AG04450 (cell line): ENCODE results near the gene PRICKLE3. TPM values are rescaled to one million over a fixed set of nuclear protein-coding genes. Genes with fewer than 3 reads are reported as not detected.
"Not testable (repeated sequence)": the region's sequence is repeated elsewhere in the genome, so short reads cannot be mapped to it uniquely, and the experiment has no call there.

Source experiments
- CTCF ChIA-PET: fragments of 300-600, 350-600 bp; formaldehyde crosslinking; extraction: SDS; loops from one replicate; lab custom pipeline; 2022; ENCODE audit warnings: antibody characterized with exemption, inconsistent platforms; lab: Charles Lee
- POLR2A ChIA-PET: fragments of 350-600 bp; formaldehyde crosslinking; extraction: SDS; loops from one replicate; lab custom pipeline; 2021; ENCODE audit warnings: antibody characterized with exemption, inconsistent platforms; lab: Yijun Ruan, JAX
- DNase-seq: peaks from one replicate; pipeline ENCODE4 v3.0.0-alpha.2; 2011; ENCODE audit warnings: low read depth, low spot score
- H3K27ac ChIP-seq: one replicate; pipeline ENCODE4 v1.5.1; 2012; ENCODE audit warnings: low read depth, low read length, control low read depth
- H3K27me3 ChIP-seq: one replicate; pipeline ENCODE4 v1.6.0; 2012; ENCODE audit warnings: low read length; ENCODE audit not compliant: control insufficient read depth, insufficient read depth
- H3K4me3 ChIP-seq: 2 replicates; pipeline ENCODE4 v1.5.1; 2011; ENCODE audit warnings: mild to moderate bottlenecking, low read depth, low read length, control low read depth
- H3K9me3 ChIP-seq: 2 replicates; pipeline ENCODE4 v1.5.1; 2012; ENCODE audit warnings: low read length; ENCODE audit not compliant: control insufficient read depth, insufficient read depth
- polyA plus RNA-seq: library from polyadenylated mRNA; depleted of rRNA; stranded (reverse); fragments of >200 nt; gene quantifications from 2 replicates; pipeline ENCODE4 v1.2.3, GENCODE V29; 2011
- TF ChIP-seq, protein P1 (sequence below): IDR thresholded peaks from 2 replicates; pipeline ENCODE4 v1.5.1; 2011; ENCODE audit warnings: low read depth, low read length, control low read depth, inconsistent platforms

Gene PRICKLE3
- polyA plus RNA-seq, 1 experiment = 3.6 TPM

- Histone ChIP-seq H3K9me3 (no peaks in the 10 kb centered on the region), H3K27me3 (no peaks in the 10 kb centered on the region), H3K27ac (no peak overlapping the region), H3K4me3 (no peak overlapping the region)
- CTCF ChIA-PET = no interaction called here
- TF ChIP-seq, protein P1, sequence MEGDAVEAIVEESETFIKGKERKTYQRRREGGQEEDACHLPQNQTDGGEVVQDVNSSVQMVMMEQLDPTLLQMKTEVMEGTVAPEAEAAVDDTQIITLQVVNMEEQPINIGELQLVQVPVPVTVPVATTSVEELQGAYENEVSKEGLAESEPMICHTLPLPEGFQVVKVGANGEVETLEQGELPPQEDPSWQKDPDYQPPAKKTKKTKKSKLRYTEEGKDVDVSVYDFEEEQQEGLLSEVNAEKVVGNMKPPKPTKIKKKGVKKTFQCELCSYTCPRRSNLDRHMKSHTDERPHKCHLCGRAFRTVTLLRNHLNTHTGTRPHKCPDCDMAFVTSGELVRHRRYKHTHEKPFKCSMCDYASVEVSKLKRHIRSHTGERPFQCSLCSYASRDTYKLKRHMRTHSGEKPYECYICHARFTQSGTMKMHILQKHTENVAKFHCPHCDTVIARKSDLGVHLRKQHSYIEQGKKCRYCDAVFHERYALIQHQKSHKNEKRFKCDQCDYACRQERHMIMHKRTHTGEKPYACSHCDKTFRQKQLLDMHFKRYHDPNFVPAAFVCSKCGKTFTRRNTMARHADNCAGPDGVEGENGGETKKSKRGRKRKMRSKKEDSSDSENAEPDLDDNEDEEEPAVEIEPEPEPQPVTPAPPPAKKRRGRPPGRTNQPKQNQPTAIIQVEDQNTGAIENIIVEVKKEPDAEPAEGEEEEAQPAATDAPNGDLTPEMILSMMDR = no peak
- POLR2A ChIA-PET = interaction anchor here (0.7 kb wide), 1 partner anchor 442 kb away, joined by 3 read pairs; no protein-coding TSS in a partner anchor
- no peak for DNase-seq
These were observed 10.5 kb downstream of the PRICKLE3 start for GRCh38 chrX:49175435-49176274.

DNA sequence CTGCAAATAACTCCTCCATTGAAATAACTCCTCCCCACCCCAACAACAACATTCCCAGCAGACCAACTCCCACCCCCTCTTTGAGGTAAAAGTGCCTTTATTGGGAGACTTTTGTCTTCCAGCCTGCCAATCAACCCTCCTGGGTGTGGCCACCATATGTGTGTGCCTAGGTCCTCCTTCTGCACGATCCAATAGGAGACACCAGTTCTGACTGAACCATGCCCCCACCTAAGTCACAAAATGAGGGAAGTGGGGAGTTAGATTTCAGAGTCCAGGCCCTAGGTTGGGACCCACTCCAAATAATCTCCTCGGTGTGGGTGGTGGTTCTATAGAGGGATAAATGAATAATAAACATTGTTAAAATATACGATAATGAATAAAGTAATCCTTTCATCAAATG lies 11.4 kb downstream of the PRICKLE3 start:
- Histone ChIP-seq H3K4me3 (no peak overlapping the region), H3K9me3 (no peaks in the 10 kb centered on the region), H3K27ac (no peak overlapping the region), H3K27me3 (no peaks in the 10 kb centered on the region)
- DNase-seq = no peak
- ChIA-PET POLR2A (interaction anchor here (0.7 kb wide), 1 partner anchor 442 kb away, joined by 3 read pairs; no protein-coding TSS in a partner anchor), CTCF (no interaction called here)
- TF ChIP-seq, protein P1 = no peak

DNA sequence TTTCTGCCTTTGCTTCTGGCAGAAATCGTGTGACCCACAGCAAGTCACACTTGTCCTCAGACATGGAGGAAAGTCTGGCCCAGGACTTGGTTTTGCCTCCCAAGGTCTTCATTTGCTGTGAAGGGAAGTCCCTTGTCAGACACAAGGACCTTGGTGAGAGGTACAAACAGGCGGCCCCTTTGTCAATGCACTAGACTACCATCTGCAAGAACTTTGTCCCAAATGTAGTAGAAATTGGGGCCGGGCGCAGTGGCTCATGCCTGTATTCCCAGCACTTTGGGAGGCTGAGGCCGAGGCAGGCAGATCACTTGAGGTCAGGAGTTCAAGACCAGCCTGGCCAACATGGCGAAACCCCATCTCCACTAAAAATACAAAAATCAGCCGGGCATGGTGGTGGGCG lies 12.6 kb downstream of the PRICKLE3 start:
- H3K27me3 ChIP-seq, H3K27ac ChIP-seq, DNase-seq, H3K4me3 ChIP-seq, POLR2A ChIA-PET, H3K9me3 ChIP-seq: not testable (repeated sequence)
- CTCF ChIA-PET = interaction anchor here (1.5 kb wide), 1 partner anchor 18 kb away, joined by 5 read pairs; no protein-coding TSS in a partner anchor

DNA sequence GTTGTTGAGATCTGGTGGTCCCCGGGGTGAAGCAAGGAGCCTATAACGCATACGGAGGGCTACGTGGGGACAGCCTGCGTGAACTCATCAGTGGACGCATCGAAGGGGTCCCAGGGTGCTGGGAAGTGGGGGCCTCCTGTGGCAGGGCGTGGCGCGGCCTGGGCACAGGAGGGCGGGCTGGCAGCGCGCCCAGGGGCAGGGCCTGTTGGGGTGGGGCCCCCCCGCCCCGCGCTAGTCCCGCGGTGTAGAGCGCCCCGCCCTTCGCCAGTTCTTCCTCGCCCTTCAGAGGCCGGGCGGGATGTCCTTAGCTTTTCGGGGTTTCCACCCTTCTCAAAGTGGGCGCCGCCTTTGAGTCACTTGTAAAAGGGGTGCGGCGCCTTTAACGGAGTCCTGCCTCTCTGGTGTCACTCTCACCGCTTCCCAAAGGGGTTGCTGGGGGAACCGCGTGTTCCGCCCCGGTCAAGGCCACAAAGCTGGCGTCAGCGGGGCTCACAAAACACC lies 13.8 kb downstream of the PRICKLE3 start:
- ChIA-PET CTCF (interaction anchor here (1.5 kb wide), 1 partner anchor 16 kb away, joined by 5 read pairs; no protein-coding TSS in a partner anchor), POLR2A (interaction anchor here (1.0 kb wide), 1 partner anchor 9 kb away, joined by 5 read pairs; no protein-coding TSS in a partner anchor)
- H3K9me3 ChIP-seq = no peaks in the 10 kb centered on the region

GRCh38 chrX:49171752-49172279 lies 14.4 kb downstream of the PRICKLE3 start, which contains the start of gene PLP2:
PLP2 (plus strand) TSS chrX:49171898; CDS start chrX:49172001, 103 bp downstream.
- no peak for DNase-seq
- ChIA-PET CTCF (no interaction called here), POLR2A (interaction anchor here (1.0 kb wide), 1 partner anchor 8 kb away, joined by 5 read pairs; no protein-coding TSS in a partner anchor)
- TF ChIP-seq, protein P1 = no peak
- H3K27me3 ChIP-seq = no peaks in the 10 kb centered on the region
- peak within 1 kb of the TSS; percentile 70 for H3K4me3 ChIP-seq
- no peaks in the 10 kb centered on the region for H3K9me3 ChIP-seq
- peak within 1 kb of the TSS; percentile 31 for H3K27ac ChIP-seq

More for the DNA sequence above, 13.8 kb downstream of the PRICKLE3 start:
- no peak for DNase-seq
- Histone ChIP-seq H3K27me3 (no peaks in the 10 kb centered on the region), H3K4me3 (peak overlapping the region; percentile 70), H3K27ac (no peak overlapping the region)
- TF ChIP-seq, protein P1 = no peak
